Ammon's horn (tissue), 1 donor: ENCODE data around the gene ZCCHC24.

Source experiments
- DNase-seq: peaks from one replicate; pipeline ENCODE4 v3.0.0-alpha.2; 2016; ENCODE audit warnings: low spot score

ZCCHC24 gene

GRCh38 chr10:79410315-79411094, 34.9 kb downstream of the ZCCHC24 start:
- DNase-seq = no peak

GRCh38 chr10:79409726-79410085, 35.7 kb downstream of the ZCCHC24 start:
- peak; percentile 99 for DNase-seq

GRCh38 chr10:79409038-79409725, 36.2 kb downstream of the ZCCHC24 start:
- DNase-seq = no peak

- DNase-seq = no peak
Measured at GRCh38 chr10:79407811-79408795, 37.3 kb downstream of the ZCCHC24 start.

- no peak for DNase-seq
Measured at GRCh38 chr10:79407423-79407796, 38.0 kb downstream of the ZCCHC24 start.

GRCh38 chr10:79406683-79407422, 38.6 kb downstream of the ZCCHC24 start:
- no peak for DNase-seq

GRCh38 chr10:79405995-79406515, 39.4 kb downstream of the ZCCHC24 start:
- no peak for DNase-seq

- no peak for DNase-seq
Measured at GRCh38 chr10:79405221-79405994, 40.0 kb downstream of the ZCCHC24 start.

GRCh38 chr10:79404690-79405131, 40.7 kb downstream of the ZCCHC24 start:
- no peak for DNase-seq

- DNase-seq = no peak
Measured at GRCh38 chr10:79404231-79404609, 41.2 kb downstream of the ZCCHC24 start.

GRCh38 chr10:79403441-79404230, 41.8 kb downstream of the ZCCHC24 start:
- peak; percentile 87 for DNase-seq

GRCh38 chr10:79402951-79403350, 42.5 kb downstream of the ZCCHC24 start:
- no peak for DNase-seq

- no peak for DNase-seq
Measured at GRCh38 chr10:79402625-79402946, 42.8 kb downstream of the ZCCHC24 start.

- DNase-seq = peak; percentile 63
Measured at GRCh38 chr10:79401015-79401921, 44.2 kb downstream of the ZCCHC24 start.

- no peak for DNase-seq
Measured at GRCh38 chr10:79400146-79401004, 45.0 kb downstream of the ZCCHC24 start.

GRCh38 chr10:79399223-79399831, 46.1 kb downstream of the ZCCHC24 start:
- peak; percentile 87 for DNase-seq

- DNase-seq = no peak
Measured at GRCh38 chr10:79398642-79399041, 46.8 kb downstream of the ZCCHC24 start.
